ENCODE data around the gene SEC61A2.

- TF ChIP-seq CTCF (IDR thresholded peaks at IDR 0.05; ENCODE audit: poor library complexity, severe bottlenecking) = no peak
- TF ChIP-seq POLR2AphosphoS5 (IDR thresholded peaks at IDR 0.05) = no peak
- TF ChIP-seq MXI1 (conservative IDR thresholded peaks at IDR 0.05; ENCODE audit: poor library complexity, severe bottlenecking) = no peak
- TF ChIP-seq REST (IDR thresholded peaks at IDR 0.05; ENCODE audit: borderline replicate concordance) = no peak
- no peak for TF ChIP-seq EP300 (conservative IDR thresholded peaks at IDR 0.05; ENCODE audit: poor library complexity, severe bottlenecking)
Observed at GRCh38 chr10:12081879-12082557, 47.5 kb upstream of the SEC61A2 start.
